Right ventricle myocardium superior (tissue), 1 donor: ENCODE data around the gene XRRA1. TPM values are rescaled to one million over a fixed set of nuclear protein-coding genes. Genes with fewer than 3 reads are reported as not detected.
"Not testable (repeated sequence)": the region's sequence is repeated elsewhere in the genome, so short reads cannot be mapped to it uniquely, and the experiment has no call there.

Experiments
- ATAC-seq: fragments of 200-7000 bp; cut with Tn5 transposase; one replicate; pipeline ENCODE4 v1.9.1; 2020; ENCODE audit warnings: mild to moderate bottlenecking; ENCODE audit not compliant: poor library complexity
- DNase-seq: peaks from one replicate; pipeline ENCODE4 v3.0.0-alpha.2; 2020
- intact Hi-C: fragments of 100-400 bp; cut with DNase I; formaldehyde crosslinking; loops from one replicate; pipeline ENCODE4 v1.11.2; 2022
- total RNA-seq: library from RNA; stranded (reverse); fragmentation: NEBNext Ultra II Directional; extraction: Animal tissue kit (Norgen Biotek cat#: 25700); gene quantifications from one replicate; pipeline ENCODE4 v1.2.1, GENCODE V29; 2021
- donor health status: DM: no; HTN: yes; CAD: no; lungs with severe emphysema.

XRRA1 gene
- total RNA-seq, 1 donor from 2014 or later = 5.3 TPM

GRCh38 chr11:74845978-74846517 is 102.8 kb downstream of the XRRA1 start:
- intact Hi-C loops = no loop called here
- no peak for ATAC-seq
- DNase-seq = no peak

GRCh38 chr11:74844865-74845264 is 104.0 kb downstream of the XRRA1 start:
- ATAC-seq = peak; percentile 77

GRCh38 chr11:74844072-74844471 is 104.8 kb downstream of the XRRA1 start:
- DNase-seq (no peak), ATAC-seq (no peak)
- intact Hi-C loops = no loop called here

More at GRCh38 chr11:74844865-74845264, 104.0 kb downstream of the XRRA1 start:
- intact Hi-C loops = no loop called here
- DNase-seq = no peak

- ATAC-seq (no peak), DNase-seq (no peak)
- intact Hi-C loops = no loop called here
Observed at GRCh38 chr11:74842967-74843366, 105.9 kb downstream of the XRRA1 start.

- intact Hi-C loops = no loop called here
- DNase-seq (no peak), ATAC-seq (no peak)
Observed at GRCh38 chr11:74840486-74840885, 108.4 kb downstream of the XRRA1 start.

GRCh38 chr11:74839971-74840370 is 108.9 kb downstream of the XRRA1 start:
- DNase-seq = no peak
- intact Hi-C loops = no loop called here

GRCh38 chr11:74839446-74839845 is 109.4 kb downstream of the XRRA1 start:
- ATAC-seq = no peak
- intact Hi-C loops = no loop called here
- no peak for DNase-seq

More at GRCh38 chr11:74839971-74840370, 108.9 kb downstream of the XRRA1 start:
- ATAC-seq = no peak

- ATAC-seq (no peak), DNase-seq (no peak)
- intact Hi-C loops = no loop called here
Observed at GRCh38 chr11:74838188-74838587, 110.7 kb downstream of the XRRA1 start.

GRCh38 chr11:74837191-74837590 is 111.7 kb downstream of the XRRA1 start:
- no peak for DNase-seq

GRCh38 chr11:74826901-74827300 is 122.0 kb downstream of the XRRA1 start:
- DNase-seq = no peak
- intact Hi-C loops = no loop called here
- no peak for ATAC-seq

More at GRCh38 chr11:74837191-74837590, 111.7 kb downstream of the XRRA1 start:
- intact Hi-C loops = no loop called here
- ATAC-seq = no peak

GRCh38 chr11:74825596-74825995 is 123.3 kb downstream of the XRRA1 start:
- ATAC-seq, DNase-seq, intact Hi-C loops: not testable (repeated sequence)

- DNase-seq (no peak), ATAC-seq (no peak)
- intact Hi-C loops = no loop called here
Observed at GRCh38 chr11:74824285-74824982, 124.5 kb downstream of the XRRA1 start.

- DNase-seq (no peak), ATAC-seq (peak; percentile 73)
- intact Hi-C loops = no loop called here
Observed at GRCh38 chr11:74822170-74822569, 126.7 kb downstream of the XRRA1 start.

- ATAC-seq = no peak
- intact Hi-C loops = no loop called here
- no peak for DNase-seq
Observed at GRCh38 chr11:74820763-74821162, 128.1 kb downstream of the XRRA1 start.

GRCh38 chr11:74819400-74819799 is 129.5 kb downstream of the XRRA1 start:
- DNase-seq = no peak
- ATAC-seq = no peak
- intact Hi-C loops = no loop called here

GRCh38 chr11:74818283-74818946 is 130.5 kb downstream of the XRRA1 start:
- no peak for ATAC-seq
- intact Hi-C loops = no loop called here
- DNase-seq = no peak

- DNase-seq (no peak), ATAC-seq (no peak)
- intact Hi-C loops = no loop called here
Observed at GRCh38 chr11:74816664-74817063, 132.2 kb downstream of the XRRA1 start.

GRCh38 chr11:74815966-74816365 is 132.9 kb downstream of the XRRA1 start:
- intact Hi-C loops = no loop called here
- DNase-seq (no peak), ATAC-seq (no peak)

GRCh38 chr11:74809801-74810200 is 139.1 kb downstream of the XRRA1 start:
- no peak for ATAC-seq
- intact Hi-C loops = no loop called here
- no peak for DNase-seq

GRCh38 chr11:74806267-74806666 is 142.6 kb downstream of the XRRA1 start:
- no peak for DNase-seq
- intact Hi-C loops = no loop called here
- ATAC-seq = peak; percentile 88
